Pericardium fibroblast (primary cell): ENCODE measurements around the gene JUP. TPM values are rescaled to one million over a fixed set of nuclear protein-coding genes. Genes with fewer than 3 reads are reported as not detected.

ENCODE experiments used
- total RNA-seq: library from RNA; depleted of rRNA; stranded (reverse); fragments of >200 nt; gene quantifications from 2 replicates; pipeline ENCODE4 v1.2.3, GENCODE V29; 2015

The JUP gene
- total RNA-seq = 17.4 and 28.9 TPM in 2 replicates

DNA sequence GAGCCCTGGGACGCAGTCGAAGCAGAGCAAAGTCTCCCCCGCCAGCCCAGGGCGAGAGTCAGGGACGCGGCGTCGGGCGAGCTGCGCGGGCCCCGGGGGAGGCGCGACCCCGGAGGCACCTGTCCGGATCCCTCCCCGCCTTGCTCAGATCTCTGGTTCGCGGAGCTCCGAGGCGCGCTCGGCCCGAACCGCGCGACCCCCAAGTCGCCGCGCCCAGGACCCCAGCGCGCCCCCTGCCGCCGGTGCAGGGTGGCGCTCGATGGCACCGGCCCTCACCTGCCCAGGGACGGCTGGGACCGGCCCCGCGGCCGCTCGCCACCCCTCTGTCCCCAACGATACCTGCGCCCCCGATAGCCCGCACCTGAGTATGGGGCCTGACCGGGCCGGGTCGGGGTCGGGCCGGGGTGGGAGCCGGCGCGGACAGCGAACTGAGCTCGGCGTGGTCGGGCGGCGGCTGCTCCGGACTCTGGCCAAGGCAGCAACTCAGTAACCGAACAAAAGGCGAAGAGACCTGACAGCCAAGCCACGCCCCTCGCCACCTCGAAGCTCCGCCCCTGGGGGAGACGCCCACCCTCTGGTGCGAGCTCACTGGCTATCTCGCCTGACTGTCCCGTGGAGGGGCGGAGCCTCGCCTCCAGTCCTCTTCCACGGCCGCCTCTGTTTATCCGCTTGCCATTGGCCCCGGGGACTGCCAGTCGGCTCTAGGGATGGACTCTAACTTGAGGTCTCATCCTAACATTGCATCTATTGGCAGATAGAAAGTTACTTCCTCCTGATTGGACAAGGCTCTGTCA is at the start of gene JUP:
Gene JUP (minus strand): TSS at position 485 of the 794 bp plus-strand sequence. CDS start 14,857 bp downstream, outside the sequence.

DNA sequence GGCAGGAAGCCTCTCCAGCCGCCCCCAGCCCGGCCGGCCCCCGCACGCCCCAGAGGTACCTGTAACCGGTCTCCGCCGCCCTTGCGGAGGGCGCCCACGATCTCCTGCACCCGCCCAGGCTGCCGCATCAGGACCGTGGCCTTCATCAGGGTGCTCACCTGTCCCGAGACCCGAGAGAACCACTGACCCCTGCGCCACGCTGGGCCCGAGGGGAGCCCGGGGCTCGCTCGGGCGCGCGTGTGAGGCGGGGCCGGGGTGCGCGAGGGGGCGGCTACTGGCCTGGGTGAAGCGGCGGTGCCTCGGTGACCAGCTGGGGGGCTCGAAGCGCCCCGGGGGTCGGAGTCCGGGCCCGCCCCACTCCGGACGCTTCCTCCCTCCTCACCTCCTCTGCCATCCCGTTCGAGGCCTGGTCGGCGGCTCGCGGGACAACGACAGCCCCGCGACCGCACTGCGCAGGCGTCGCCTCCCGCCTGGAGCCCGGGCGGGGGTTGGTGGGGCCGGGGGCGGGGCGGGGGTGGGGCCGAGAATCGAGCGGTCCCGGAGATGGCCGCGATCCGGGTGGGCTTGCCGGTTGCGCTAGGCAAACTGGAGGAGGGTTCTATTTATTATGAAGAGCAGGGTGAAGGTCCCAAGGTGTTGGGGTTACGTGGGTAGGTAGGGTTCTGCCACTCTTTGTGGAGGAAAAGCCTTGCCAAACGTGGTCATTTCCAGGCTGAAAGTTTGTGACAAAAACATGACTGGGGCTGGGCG is 49.5 kb upstream of the JUP start, which contains the start of gene NT5C3B:
Gene NT5C3B (minus strand): TSS at position 433 of the 750 bp plus-strand sequence. CDS start 39 bp downstream, at position 394.

DNA sequence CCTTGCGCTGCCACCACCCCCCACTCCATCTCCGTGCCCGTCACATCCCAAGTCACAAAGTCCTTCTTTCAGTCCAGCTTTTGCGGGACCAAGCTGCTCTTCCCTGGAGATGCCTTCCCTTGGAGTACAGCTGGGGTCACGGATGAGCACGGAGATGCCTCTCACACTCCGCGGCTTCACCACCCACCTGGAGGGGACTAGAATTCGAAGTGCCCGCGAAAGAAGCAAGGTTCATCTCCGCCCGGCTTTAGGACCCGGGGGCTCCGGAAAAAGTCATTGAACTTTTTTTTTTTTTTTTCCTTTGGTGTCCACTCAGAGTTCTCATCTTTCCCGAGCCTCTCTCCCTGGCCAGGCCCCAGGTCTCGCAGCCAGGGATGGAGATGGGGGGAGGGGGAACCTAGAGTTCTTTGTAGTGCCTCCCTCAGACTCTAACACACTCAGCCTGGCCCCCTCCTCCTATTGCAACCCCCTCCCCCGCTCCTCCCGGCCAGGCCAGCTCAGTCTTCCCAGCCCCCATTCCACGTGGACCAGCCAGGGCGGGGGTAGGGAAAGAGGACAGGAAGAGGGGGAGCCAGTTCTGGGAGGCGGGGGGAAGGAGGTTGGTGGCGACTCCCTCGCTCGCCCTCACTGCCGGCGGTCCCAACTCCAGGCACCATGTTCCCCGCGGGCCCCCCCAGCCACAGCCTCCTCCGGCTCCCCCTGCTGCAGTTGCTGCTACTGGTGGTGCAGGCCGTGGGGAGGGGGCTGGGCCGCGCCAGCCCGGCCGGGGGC is 26.1 kb upstream of the JUP start, which contains the start of gene FKBP10:
Gene FKBP10 (plus strand): TSS at position 624 of the 771 bp plus-strand sequence. CDS start 31 bp downstream, at position 655.

DNA sequence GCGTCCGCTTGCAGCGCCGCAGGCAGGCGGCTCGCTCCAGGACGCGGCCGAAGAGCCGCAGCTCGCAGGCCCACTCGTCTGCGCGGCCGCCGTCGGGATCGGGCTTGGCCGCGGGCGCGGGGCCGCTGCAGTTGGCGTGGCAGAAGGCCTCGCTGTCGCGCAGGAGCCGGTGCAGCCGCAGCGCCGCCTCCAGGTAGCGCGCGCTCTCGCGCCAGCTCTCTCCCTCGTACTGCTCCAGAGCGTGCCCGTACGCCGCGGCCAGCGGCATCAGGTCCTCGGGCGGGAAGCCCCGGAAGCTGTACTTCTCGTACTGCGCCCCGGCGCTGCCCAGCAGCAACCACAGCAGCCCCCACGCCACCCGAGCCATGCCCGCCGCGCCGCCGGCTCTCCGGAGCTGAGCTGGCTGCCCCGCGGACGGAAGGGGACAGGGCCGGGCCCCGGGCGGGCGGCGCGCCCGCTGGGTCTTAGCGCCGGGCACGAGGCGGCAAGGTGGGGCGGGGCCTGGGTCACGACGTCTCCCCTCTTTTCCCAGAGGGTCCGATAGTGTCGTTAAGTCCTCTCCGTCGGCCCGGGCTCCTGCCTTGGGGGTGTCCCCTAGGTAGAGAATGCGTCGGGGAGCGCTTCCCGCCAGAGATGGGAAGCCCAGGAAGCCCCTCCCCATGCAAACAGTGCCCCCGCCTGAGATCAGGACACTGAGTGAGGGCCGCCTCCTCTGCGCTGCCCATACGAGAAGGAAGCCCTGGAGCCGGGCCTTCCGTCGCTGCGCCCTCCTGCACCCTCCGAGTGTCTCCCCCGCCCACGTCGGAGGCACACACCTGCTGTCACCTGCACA is 25.3 kb upstream of the JUP start, which contains the start of gene P3H4:
Gene P3H4 (minus strand): TSS at position 401 of the 832 bp plus-strand sequence. CDS start 34 bp downstream, at position 367.

DNA sequence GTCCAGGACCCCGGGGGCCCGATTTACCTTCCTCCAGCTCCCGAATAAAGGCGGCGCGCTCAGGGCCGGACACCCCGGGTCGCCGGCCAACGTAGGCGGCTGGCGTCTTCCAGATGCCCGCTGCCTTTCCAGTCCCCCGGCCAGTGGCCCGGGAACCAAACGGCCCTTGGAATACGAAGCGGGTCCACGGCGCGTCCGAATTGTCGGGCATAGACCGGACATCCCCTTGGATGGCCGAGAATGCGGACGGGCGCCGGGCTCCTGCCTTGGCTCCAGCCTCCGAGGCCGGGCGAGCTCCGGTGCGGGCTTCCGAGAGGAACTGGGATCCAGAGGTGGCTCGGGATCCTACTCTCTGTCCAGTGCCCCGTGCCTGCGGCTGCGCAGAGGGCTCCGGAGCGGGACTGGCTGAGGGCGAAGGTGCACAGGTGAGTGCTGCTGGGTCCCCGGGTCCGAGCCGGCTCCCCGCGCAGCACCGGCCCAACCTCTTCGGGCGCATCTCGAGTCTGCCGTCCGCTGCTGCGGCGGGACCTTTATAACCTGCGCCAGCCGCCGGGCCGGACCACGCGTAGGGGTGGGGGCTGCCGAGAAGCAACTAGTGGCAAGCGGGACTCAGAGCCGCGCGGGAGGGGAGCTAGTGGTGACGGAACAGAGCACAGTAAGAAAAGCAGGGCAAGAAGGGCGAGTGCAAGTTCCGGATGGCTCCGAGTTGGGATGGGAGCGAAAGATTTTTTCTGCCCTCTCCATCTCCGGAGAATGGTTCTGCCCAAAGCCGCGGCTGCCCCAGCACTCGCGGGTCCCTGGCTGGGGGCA is 52.2 kb downstream of the JUP start, which contains the start of gene HAP1:
Gene HAP1 (minus strand): TSS at position 505 of the 810 bp plus-strand sequence. CDS start 9 bp downstream, at position 496.

DNA sequence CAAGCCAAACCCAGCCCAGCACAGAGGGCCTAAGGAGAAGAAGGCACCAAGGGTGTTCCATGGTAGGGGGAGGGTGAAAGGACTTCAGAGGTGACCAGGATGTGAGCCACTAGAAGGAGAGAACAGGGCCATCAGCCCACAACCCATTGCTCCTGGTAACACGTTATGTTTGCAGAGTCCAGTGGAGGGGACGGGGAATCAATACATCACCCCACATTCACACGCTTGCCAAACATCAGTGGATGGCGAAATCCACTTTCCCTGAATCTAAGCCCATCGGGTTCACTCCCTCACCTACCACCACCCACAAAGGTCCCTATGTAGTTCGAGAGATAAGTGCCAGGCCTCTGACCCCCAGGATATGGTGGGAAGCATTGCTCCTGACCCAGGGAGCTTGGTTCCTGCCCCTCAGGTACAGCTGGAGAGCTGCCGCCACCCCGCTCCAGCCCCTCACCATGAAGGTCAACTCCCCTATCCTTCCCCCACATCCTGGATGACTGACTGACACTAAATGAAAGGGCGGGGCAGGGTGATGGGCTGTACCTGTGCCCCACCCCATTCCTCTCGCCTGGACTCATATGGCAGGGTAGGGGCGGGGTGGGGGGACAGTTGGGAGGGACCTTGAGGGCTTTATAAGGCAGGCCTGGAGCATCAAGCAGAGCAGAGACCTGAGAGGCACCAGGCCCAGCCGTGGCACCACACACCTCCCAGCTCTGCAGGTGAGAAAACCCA is 74.7 kb downstream of the JUP start, which contains the start of gene GAST:
Gene GAST (plus strand): TSS at position 663 of the 732 bp plus-strand sequence. CDS start 3,106 bp downstream, outside the sequence.

Other genes starting within 250 kb of the JUP start
- gene KRT9, start 214.7 kb downstream of the JUP start, total RNA-seq = not detected in 2 replicates
- 0.12 and 0.26 TPM in 2 replicates for gene KRT14, start 199.8 kb downstream of the JUP start, total RNA-seq
- gene KRT16, start 173.9 kb downstream of the JUP start, total RNA-seq = 0.17 TPM in 1 of 2 replicates, not detected in the other
- 2.5 TPM in 1 of 2 replicates, not detected in the other for gene KRT17, start 162.1 kb downstream of the JUP start, total RNA-seq
- gene EIF1, start 97.8 kb downstream of the JUP start, total RNA-seq = 111 and 272 TPM in 2 replicates
- not detected in 2 replicates for gene GAST, start 74.4 kb downstream of the JUP start, total RNA-seq
- gene HAP1, start 52.1 kb downstream of the JUP start, total RNA-seq = not detected in 2 replicates
- 42.3 and 81.7 TPM in 2 replicates for gene P3H4, start 25.2 kb upstream of the JUP start, total RNA-seq
- 285 and 416 TPM in 2 replicates for gene FKBP10, start 26.3 kb upstream of the JUP start, total RNA-seq
- 47.9 and 50.6 TPM in 2 replicates for gene NT5C3B, start 49.5 kb upstream of the JUP start, total RNA-seq
- gene KLHL10, start 51.1 kb upstream of the JUP start, total RNA-seq = 0.23 TPM in 1 of 2 replicates, not detected in the other
- gene KLHL11, start 78.7 kb upstream of the JUP start, total RNA-seq = 11.2 and 14.6 TPM in 2 replicates
- gene ACLY, start 132.2 kb upstream of the JUP start, total RNA-seq = 147 and 228 TPM in 2 replicates
- gene ODAD4, start 143.9 kb upstream of the JUP start, total RNA-seq = 0.68 and 1.3 TPM in 2 replicates
- 62.6 and 69.4 TPM in 2 replicates for gene CNP, start 180.1 kb upstream of the JUP start, total RNA-seq
- gene DNAJC7, start 230.7 kb upstream of the JUP start, total RNA-seq = 39.7 and 67.8 TPM in 2 replicates
- 41.5 and 65.0 TPM in 2 replicates for gene NKIRAS2, start 233.4 kb upstream of the JUP start, total RNA-seq